D721Med (cell line): ENCODE results near the gene ANK3.

Experiments used
- DNase-seq: peaks from one replicate; pipeline ENCODE4 v3.0.0; 2011; ENCODE audit warnings: low spot score; ENCODE audit not compliant: insufficient read length
- FAIRE-seq: peaks from 2 replicates; lab custom pipeline; 2011; peaks lifted over from hg19 to GRCh38; lab: Jason Lieb, UNC
- TF ChIP-seq, protein P1 (sequence below): IDR thresholded peaks from 2 replicates; pipeline ENCODE4 v1.5.1; 2012; ENCODE audit warnings: mild to moderate bottlenecking, control low read depth; ENCODE audit not compliant: insufficient read depth; ENCODE audit errors: missing control alignments

ANK3 gene

GRCh38 chr10:60288256-60288655 lies 101.4 kb downstream of the ANK3 start:
- no peak for FAIRE-seq
- DNase-seq, result no peak
- TF ChIP-seq, protein P1, sequence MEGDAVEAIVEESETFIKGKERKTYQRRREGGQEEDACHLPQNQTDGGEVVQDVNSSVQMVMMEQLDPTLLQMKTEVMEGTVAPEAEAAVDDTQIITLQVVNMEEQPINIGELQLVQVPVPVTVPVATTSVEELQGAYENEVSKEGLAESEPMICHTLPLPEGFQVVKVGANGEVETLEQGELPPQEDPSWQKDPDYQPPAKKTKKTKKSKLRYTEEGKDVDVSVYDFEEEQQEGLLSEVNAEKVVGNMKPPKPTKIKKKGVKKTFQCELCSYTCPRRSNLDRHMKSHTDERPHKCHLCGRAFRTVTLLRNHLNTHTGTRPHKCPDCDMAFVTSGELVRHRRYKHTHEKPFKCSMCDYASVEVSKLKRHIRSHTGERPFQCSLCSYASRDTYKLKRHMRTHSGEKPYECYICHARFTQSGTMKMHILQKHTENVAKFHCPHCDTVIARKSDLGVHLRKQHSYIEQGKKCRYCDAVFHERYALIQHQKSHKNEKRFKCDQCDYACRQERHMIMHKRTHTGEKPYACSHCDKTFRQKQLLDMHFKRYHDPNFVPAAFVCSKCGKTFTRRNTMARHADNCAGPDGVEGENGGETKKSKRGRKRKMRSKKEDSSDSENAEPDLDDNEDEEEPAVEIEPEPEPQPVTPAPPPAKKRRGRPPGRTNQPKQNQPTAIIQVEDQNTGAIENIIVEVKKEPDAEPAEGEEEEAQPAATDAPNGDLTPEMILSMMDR, result no peak

DNA sequence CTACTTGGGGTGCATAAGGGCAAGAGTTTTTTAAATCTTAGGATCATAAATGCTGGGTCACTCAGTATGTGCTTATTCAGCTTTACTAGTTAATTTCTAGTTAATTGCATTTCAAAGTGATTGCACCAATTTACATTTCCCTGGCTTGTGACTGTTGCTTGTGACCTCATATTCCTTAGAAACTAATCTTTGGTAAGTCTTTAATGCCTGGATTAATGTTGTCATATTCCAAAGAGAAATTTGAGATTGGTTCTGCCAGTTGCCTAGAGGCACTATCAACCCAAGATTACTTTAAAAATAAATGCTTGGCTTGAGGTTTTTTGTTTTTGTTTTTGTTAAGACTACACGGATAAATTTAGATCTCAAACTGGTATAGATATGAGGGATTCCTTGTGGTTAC lies 103.1 kb downstream of the ANK3 start:
- TF ChIP-seq, protein P1, result no peak
- FAIRE-seq (peak; percentile 94), DNase-seq (no peak)

- TF ChIP-seq, protein P1, result no peak
- FAIRE-seq (no peak), DNase-seq (no peak)
Observed at GRCh38 chr10:60283397-60283796, 106.3 kb downstream of the ANK3 start.

DNA sequence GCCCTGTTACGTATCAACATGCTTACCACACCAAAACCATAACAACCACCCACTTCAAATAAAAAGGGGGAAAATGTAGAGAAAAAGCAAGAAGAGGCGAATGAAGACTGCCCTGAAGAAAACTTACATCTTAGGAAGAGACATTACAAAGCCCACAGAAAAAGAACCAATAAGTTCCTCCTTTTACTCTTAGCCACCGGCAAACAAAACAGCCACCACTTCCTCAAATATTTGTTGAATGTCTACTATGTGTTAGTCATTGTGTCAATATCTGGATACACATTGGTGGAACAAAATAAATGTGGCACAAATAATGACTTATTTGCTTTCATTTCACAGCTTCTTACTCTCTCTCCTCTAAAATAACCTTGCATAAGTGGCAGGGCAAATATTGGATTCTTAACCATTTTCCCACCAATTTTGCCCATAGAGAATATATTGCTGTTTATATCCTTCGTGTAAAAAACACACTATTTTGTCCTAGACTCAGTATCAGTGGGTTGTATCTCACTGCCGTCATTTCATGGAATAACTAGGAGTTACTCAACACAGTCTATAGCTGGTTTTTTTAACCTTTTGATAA lies 106.8 kb downstream of the ANK3 start:
- DNase-seq (no peak), FAIRE-seq (no peak)
- TF ChIP-seq, protein P1, result no peak

GRCh38 chr10:60281792-60282353 lies 107.8 kb downstream of the ANK3 start:
- FAIRE-seq, result no peak
- no peak for DNase-seq
- TF ChIP-seq, protein P1, result no peak

GRCh38 chr10:60281331-60281730 lies 108.3 kb downstream of the ANK3 start:
- no peak for FAIRE-seq
- TF ChIP-seq, protein P1, result no peak
- DNase-seq, result no peak

- DNase-seq (no peak), FAIRE-seq (no peak)
- TF ChIP-seq, protein P1, result no peak
Observed at GRCh38 chr10:60280475-60280874, 109.2 kb downstream of the ANK3 start.
